ENCODE measurements around the gene MMP27. TPM values are rescaled to one million over a fixed set of nuclear protein-coding genes. Genes with fewer than 3 reads are reported as not detected.

The MMP27 gene
- total and polyA plus RNA-seq, 8 donors, result not detected

DNA sequence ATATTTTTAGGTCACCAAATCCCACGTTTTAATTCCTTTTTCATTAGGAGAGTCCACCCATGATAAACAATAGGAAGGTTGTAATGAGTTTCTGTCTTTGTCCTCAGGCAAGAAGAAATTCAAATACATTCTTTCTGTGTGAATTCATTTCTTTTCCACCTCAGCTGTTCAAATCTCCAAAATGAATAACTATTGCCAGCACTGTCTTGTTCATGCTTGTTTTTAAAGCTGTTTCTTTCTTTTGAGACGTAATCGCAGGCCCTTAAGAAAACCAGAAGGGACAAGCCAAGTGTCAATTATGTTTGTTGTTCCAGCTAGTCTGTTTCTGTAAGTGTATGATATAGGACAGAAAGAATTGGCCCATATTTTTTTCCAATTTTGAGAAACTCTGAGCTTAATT lies 20.2 kb downstream of the MMP27 start:
- peaks cover 0 to 11% (median 0%) of the 10 kb centered on the region in 4 donors for H3K4me1 ChIP-seq
- intact Hi-C loops (cut with DNase I; ENCODE audit: low total_unique reads), result no loop called here

DNA sequence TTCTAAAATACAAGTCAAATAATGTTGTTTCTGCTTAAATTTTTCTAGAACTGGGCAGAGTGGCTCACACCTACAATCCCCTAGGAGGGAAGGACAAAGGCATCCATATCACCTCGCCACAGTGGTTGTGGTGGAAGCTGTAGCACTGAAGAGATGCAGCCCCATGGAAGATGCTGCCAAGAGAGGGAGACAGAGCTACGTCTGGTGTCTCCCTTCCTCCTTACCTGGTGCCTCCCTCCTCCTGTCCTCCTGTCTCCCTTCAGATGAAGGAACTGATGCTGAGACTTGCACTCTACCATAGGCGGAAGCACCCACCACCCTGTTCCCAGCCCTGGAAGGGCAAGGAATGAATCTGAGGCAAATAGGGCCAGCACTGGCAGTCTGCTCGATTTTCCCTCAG lies 22.3 kb downstream of the MMP27 start:
- Histone ChIP-seq H3K9me3 (no peaks in the 10 kb centered on the region), H3K36me3 (no peaks in the 10 kb centered on the region), H3K27ac (no peak overlapping the region), H3K4me3 (no peak overlapping the region), H3K27me3 (no peaks in the 10 kb centered on the region), H3K4me1 (peaks cover 0 to 11% (median 0%) of the 10 kb centered on the region in 4 donors)
- TF ChIP-seq POLR2AphosphoS5 (IDR thresholded peaks at IDR 0.05) (no peak), POLR2A (IDR thresholded peaks at IDR 0.05) (no peak), EP300 (IDR thresholded peaks at IDR 0.05) (no peak)
- TF ChIP-seq, protein P1, sequence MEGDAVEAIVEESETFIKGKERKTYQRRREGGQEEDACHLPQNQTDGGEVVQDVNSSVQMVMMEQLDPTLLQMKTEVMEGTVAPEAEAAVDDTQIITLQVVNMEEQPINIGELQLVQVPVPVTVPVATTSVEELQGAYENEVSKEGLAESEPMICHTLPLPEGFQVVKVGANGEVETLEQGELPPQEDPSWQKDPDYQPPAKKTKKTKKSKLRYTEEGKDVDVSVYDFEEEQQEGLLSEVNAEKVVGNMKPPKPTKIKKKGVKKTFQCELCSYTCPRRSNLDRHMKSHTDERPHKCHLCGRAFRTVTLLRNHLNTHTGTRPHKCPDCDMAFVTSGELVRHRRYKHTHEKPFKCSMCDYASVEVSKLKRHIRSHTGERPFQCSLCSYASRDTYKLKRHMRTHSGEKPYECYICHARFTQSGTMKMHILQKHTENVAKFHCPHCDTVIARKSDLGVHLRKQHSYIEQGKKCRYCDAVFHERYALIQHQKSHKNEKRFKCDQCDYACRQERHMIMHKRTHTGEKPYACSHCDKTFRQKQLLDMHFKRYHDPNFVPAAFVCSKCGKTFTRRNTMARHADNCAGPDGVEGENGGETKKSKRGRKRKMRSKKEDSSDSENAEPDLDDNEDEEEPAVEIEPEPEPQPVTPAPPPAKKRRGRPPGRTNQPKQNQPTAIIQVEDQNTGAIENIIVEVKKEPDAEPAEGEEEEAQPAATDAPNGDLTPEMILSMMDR (IDR thresholded peaks at IDR 0.05), result no peak
- WGBS, 5 donors, result 69 to 79% (median 72%) methylated on average over 4 of the region's 4 CpGs
- intact Hi-C loops (cut with DNase I; ENCODE audit: low total_unique reads), result no loop called here
- DNase-seq, result no peak

More for the DNA sequence above, 20.2 kb downstream of the MMP27 start:
- 71 to 78% (median 76%) methylated on average over 3 of the region's 3 CpGs for WGBS, 5 donors
- Histone ChIP-seq H3K27me3 (no peaks in the 10 kb centered on the region), H3K9me3 (no peaks in the 10 kb centered on the region), H3K4me3 (no peak overlapping the region), H3K27ac (no peak overlapping the region), H3K36me3 (no peaks in the 10 kb centered on the region)
- no peak for DNase-seq
- TF ChIP-seq POLR2A (IDR thresholded peaks at IDR 0.05) (no peak), EP300 (IDR thresholded peaks at IDR 0.05) (no peak), POLR2AphosphoS5 (IDR thresholded peaks at IDR 0.05) (no peak)
- TF ChIP-seq, protein P1 (IDR thresholded peaks at IDR 0.05), result no peak

GRCh38 chr11:102680945-102681344 lies 24.6 kb downstream of the MMP27 start:
- Histone ChIP-seq H3K36me3 (no peaks in the 10 kb centered on the region), H3K27ac (peak overlapping the region in 1 of 5 donors; percentile 8), H3K4me3 (no peak overlapping the region), H3K27me3 (no peaks in the 10 kb centered on the region), H3K9me3 (no peaks in the 10 kb centered on the region), H3K4me1 (peaks cover 0 to 3% (median 0%) of the 10 kb centered on the region in 4 donors)
- intact Hi-C loops (cut with DNase I; ENCODE audit: low total_unique reads), result no loop called here
- WGBS, 5 donors, result 35 to 80% (median 67%) methylated on average over 1 of the region's 1 CpG
- no peak for TF ChIP-seq POLR2A (IDR thresholded peaks at IDR 0.05)
- TF ChIP-seq EP300 (IDR thresholded peaks at IDR 0.05), result no peak
- TF ChIP-seq POLR2AphosphoS5 (IDR thresholded peaks at IDR 0.05), result no peak
- TF ChIP-seq, protein P1 (IDR thresholded peaks at IDR 0.05), result no peak
- no peak for DNase-seq

DNA sequence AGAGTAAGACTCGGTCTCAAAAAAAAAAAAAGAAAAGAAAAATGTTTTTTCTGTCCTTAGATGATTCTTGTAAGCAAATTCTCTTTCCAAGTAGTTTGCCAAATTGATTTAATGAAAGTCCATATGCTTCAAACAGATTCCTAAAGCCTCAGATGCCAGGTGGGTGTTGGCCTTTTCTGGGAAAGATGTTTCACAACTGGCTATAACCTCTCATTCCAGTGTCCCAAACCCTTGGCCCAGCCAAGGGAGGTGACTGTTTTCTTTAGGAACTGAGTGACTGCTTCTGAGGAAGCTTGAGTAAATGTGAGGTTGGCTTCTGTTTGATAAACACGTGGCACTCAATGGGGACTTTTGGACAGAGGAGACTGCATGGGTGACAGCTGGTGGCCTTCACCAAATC lies 27.5 kb downstream of the MMP27 start:
- WGBS, 5 donors, result 51 to 77% (median 74%) methylated on average over 2 of the region's 2 CpGs
- no peak for DNase-seq
- H3K9me3 ChIP-seq, result no peaks in the 10 kb centered on the region
- intact Hi-C loops (cut with DNase I; ENCODE audit: low total_unique reads), result no loop called here
- no peak overlapping the region for H3K27ac ChIP-seq
- TF ChIP-seq POLR2AphosphoS5 (IDR thresholded peaks at IDR 0.05) (no peak), POLR2A (IDR thresholded peaks at IDR 0.05) (no peak), EP300 (IDR thresholded peaks at IDR 0.05) (no peak)
- TF ChIP-seq, protein P1 (IDR thresholded peaks at IDR 0.05), result no peak
- no peak overlapping the region for H3K4me3 ChIP-seq
- H3K27me3 ChIP-seq, result no peaks in the 10 kb centered on the region
- no peaks in the 10 kb centered on the region for H3K4me1 ChIP-seq
- H3K36me3 ChIP-seq, result no peaks in the 10 kb centered on the region
